Measurements from ENCODE around the gene PMEL. TPM values are rescaled to one million over a fixed set of nuclear protein-coding genes. Genes with fewer than 3 reads are reported as not detected.

The PMEL gene
- total and polyA plus RNA-seq, 2 of the 4 experiments (the other 2 are of a cell fraction): 1.4 to 5.8 TPM

DNA sequence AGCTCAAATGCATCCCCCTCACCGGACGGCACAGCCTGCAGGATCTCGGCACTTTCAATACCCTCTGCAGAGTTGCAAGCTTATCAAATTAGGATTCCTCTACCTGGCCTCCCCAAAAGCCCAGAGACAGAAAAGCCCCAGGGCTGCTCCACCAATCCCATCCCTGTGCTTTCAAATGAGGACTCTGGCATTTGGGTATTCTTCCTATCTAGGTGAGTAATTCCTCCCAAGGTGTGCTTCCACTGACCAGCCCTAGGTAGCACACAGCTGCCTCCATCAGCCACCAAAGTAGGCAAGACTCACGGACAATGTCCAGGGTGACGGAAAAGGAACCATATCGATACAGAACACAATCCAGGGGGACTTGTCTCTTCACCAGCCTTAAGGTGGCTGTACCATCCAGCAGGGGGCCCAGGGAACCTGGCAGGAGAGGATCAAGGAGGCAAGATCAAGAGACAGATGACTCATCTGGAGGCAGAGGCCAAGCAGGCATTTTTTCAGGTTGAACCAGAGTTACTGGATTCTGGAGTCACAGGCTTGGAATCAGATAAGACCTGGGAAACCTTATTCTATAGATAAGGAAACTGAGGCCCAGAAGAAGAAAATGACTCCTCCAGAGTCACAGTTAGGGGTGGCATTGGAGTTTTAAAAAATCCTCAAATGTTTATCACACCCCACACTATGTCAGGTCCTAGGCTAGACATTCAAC, 9.9 kb downstream of the PMEL start:
- Histone ChIP-seq H2BK120ac (ENCODE audit: low read depth, low read length) (no peak overlapping the region), H2BK20ac (ENCODE audit: low read depth, low read length) (no peak overlapping the region), H3K4ac (ENCODE audit: low read depth, low read length) (no peak overlapping the region), H3K23ac (ENCODE audit: low read depth, low read length) (no peak overlapping the region), H2AK9ac (replicated peaks; ENCODE audit: low read depth, low read length, poor library complexity) (no peak overlapping the region), H4K5ac (ENCODE audit: low read depth, low read length) (no peak overlapping the region), H3K56ac (ENCODE audit: extremely low read depth, insufficient read depth, low read length) (no peak overlapping the region), H2BK5ac (ENCODE audit: low read depth, low read length, poor library complexity, severe bottlenecking) (no peak overlapping the region), H2AFZ (replicated peaks; ENCODE audit: low read length, poor library complexity) (no peak overlapping the region), H4K20me1 (ENCODE audit: insufficient read depth, low read length) (peaks cover 5% of the 10 kb centered on the region; the same call in 1 of the 2 replicates), H3K9ac (ENCODE audit: low read depth, low read length) (no peak overlapping the region), H4K8ac (ENCODE audit: low read depth in 2 of 2, low read length in 2 of 2) (no peak overlapping the region; a peak in 1 of 4 replicates), H3K36me3 (ENCODE audit: control insufficient read depth, insufficient read depth, low read length) (peaks cover 30% of the 10 kb centered on the region), H4K91ac (ENCODE audit: insufficient read depth, low read depth, low read length) (no peak overlapping the region), H3K9me1 (ENCODE audit: insufficient read depth, low read length) (peaks cover 8% of the 10 kb centered on the region), H3K18ac (ENCODE audit: low read depth, low read length) (no peak overlapping the region; the same call in 1 of the 2 replicates), H3K4me1 (ENCODE audit: control insufficient read depth, insufficient read depth, low read length) (peaks cover 8% of the 10 kb centered on the region; the same call in 1 of the 2 replicates), H3K14ac (replicated peaks; ENCODE audit: low read depth, low read length) (no peak overlapping the region), H3K79me1 (ENCODE audit: low read depth in 1 of 2, low read length in 2 of 2) (peaks cover 0 to 13% of the 10 kb centered on the region in 2 experiments; a peak in 1 of 4 replicates), H3K4me3 (ENCODE audit: insufficient read depth, low read depth, low read length) (no peak overlapping the region), H3K27me3 (ENCODE audit: control insufficient read depth, insufficient read depth, low read length) (no peaks in the 10 kb centered on the region), H3K4me2 (ENCODE audit: low read depth, low read length) (no peak overlapping the region), H3K9me3 (ENCODE audit: control insufficient read depth, insufficient read depth, low read length) (no peaks in the 10 kb centered on the region), H2AK5ac (ENCODE audit: low read depth, low read length) (peak overlapping the region; percentile 23; the same call in 1 of the 2 replicates), H3K27ac (ENCODE audit: insufficient read depth, low read length) (no peak overlapping the region), H2BK15ac (ENCODE audit: low read depth, low read length) (no peak overlapping the region)
- ChIA-PET POLR2A (ENCODE audit: unreplicated experiment) (interaction anchor here (0.5 to 0.6 kb wide), 2 partner anchors 110 to 188 kb away, joined by 3 to 4 read pairs; no protein-coding TSS in a partner anchor), CTCF (interaction anchor here (0.6 kb wide), 2 partner anchors 27 to 148 kb away, joined by 3 read pairs; no protein-coding TSS in a partner anchor)
- WGBS, 2 experiments (ENCODE audit: extremely low coverage in 2 of 2, insufficient read length in 1 of 2): 90% methylated on average over 5 of the region's 6 CpGs; no CpG with 5 or more reads in 1 of the 2 experiments
- in situ Hi-C loops (cut with MboI; ENCODE audit: low sequenced_read_pairs): no loop called here
- no TSS peak for BruUV-seq (replicated peaks)
- intact Hi-C loops (cut with micrococcal nuclease): no loop called here
- ATAC-seq (ENCODE audit: low read depth) (peak; percentile 81), DNase-seq (peak; percentile 76)
- dilution Hi-C loops (cut with HindIII; ENCODE audit: low sequenced_read_pairs, unreplicated experiment): no loop called here
- TF ChIP-seq RAD21 (IDR thresholded peaks at IDR 0.05; ENCODE audit: low read length) (peak; percentile 61), MXI1 (IDR thresholded peaks at IDR 0.05; ENCODE audit: borderline replicate concordance, low read depth, low read length) (no peak), CHD1 (IDR thresholded peaks at IDR 0.05; ENCODE audit: low read depth, low read length) (no peak), USF2 (IDR thresholded peaks at IDR 0.05; ENCODE audit: low read depth, low read length) (no peak), NFE2L2 (IDR thresholded peaks at IDR 0.05; ENCODE audit: low read depth, low read length) (no peak), ELK1 (IDR thresholded peaks at IDR 0.05; ENCODE audit: borderline replicate concordance, low read depth, low read length) (no peak), BHLHE40 (IDR thresholded peaks at IDR 0.05; ENCODE audit: low read depth, low read length) (no peak), MAFK (IDR thresholded peaks at IDR 0.05; ENCODE audit: low read depth, low read length) (no peak), SMC3 (IDR thresholded peaks at IDR 0.05; ENCODE audit: low read depth, low read length) (peak; percentile 61), RCOR1 (IDR thresholded peaks at IDR 0.05; ENCODE audit: insufficient replicate concordance, low read length) (no peak), POLR2A (IDR thresholded peaks at IDR 0.05; ENCODE audit: low read depth, low read length) (no peak), FOS (IDR thresholded peaks at IDR 0.05; ENCODE audit: low read depth, low read length) (peak; percentile 67), MAZ (IDR thresholded peaks at IDR 0.05; ENCODE audit: borderline replicate concordance, low read depth, low read length) (no peak), CTCF (conservative IDR thresholded peaks at IDR 0.05; ENCODE audit: low read depth, low read length) (peak; percentile 51), RFX5 (IDR thresholded peaks at IDR 0.05; ENCODE audit: low read depth, low read length) (no peak)

Data from IMR-90 (cell line).